GM12878 (cell line): ENCODE data around the gene ZBTB24. TPM values are rescaled to one million over a fixed set of nuclear protein-coding genes. Genes with fewer than 3 reads are reported as not detected.

ENCODE experiments used
- CHD4 ChIP-seq: fragments of 200-600 bp; sonication (generic); IDR thresholded peaks from 2 replicates; pipeline ENCODE4 v1.6.1; 2016; ENCODE audit warnings: mild to moderate bottlenecking
- CREM ChIP-seq: IDR thresholded peaks from 2 replicates; pipeline ENCODE4 v1.6.1; 2014; ENCODE audit warnings: antibody characterized with exemption, low read depth
- GATAD2B ChIP-seq: fragments of 450-650 bp; conservative IDR thresholded peaks from 2 replicates; pipeline ENCODE4 v1.6.1; 2017; ENCODE audit warnings: low read depth, mild to moderate bottlenecking, moderate library complexity
- LARP7 ChIP-seq: fragments of 450-650 bp; IDR thresholded peaks from 2 replicates; pipeline ENCODE4 v1.6.1; 2017; ENCODE audit warnings: mild to moderate bottlenecking
- MYC ChIP-seq: IDR thresholded peaks from 2 replicates; pipeline ENCODE4 v1.6.1; 2011; ENCODE audit warnings: mild to moderate bottlenecking, low read length, moderate library complexity, inconsistent platforms; ENCODE audit not compliant: insufficient read depth, insufficient replicate concordance, insufficient read length, severe bottlenecking
- NRF1 ChIP-seq: conservative IDR thresholded peaks from 2 replicates; pipeline ENCODE4 v1.6.1; 2011; ENCODE audit warnings: mild to moderate bottlenecking, low read depth, low read length, improper control_type of control experiment
- RELA ChIP-seq: fragments of 450-650 bp; IDR thresholded peaks from 2 replicates; pipeline ENCODE4 v1.8.0; 2014; ENCODE audit warnings: borderline replicate concordance; ENCODE audit not compliant: partially characterized antibody
- TARDBP ChIP-seq: IDR thresholded peaks from 2 replicates; pipeline ENCODE4 v1.6.1; 2016; ENCODE audit warnings: borderline replicate concordance
- polyA plus RNA-seq, 11 experiments: library from polyadenylated mRNA; depleted of rRNA in 4 of 11; unstranded in 6 of 11; stranded (reverse) in 5 of 11; fragments of >200 nt; fragmentation: Nextera tagmentation in 4 of 11; fragmentation: Illumina TruSeq in 1 of 11; extraction: Ambion mirVana in 4 of 11; extraction: Trizol in 1 of 11; gene quantifications; 1 replicate in 1 of 11; 2 replicates in 10 of 11; pipeline versions ENCODE4 v1.2.1 to v1.2.3, GENCODE V29; 2011 to 2016; ENCODE audit warnings: inconsistent platforms in 2 of 11, missing spikeins in 2 of 11, low read depth in 1 of 11
- total RNA-seq, 4 experiments: library from RNA; depleted of rRNA in 3 of 4; stranded (reverse); fragments of >200 nt in 3 of 4; fragmentation: Illumina TruSeq in 1 of 4; extraction: Trizol in 1 of 4; gene quantifications; 2 replicates each; pipeline versions ENCODE4 v1.2.1 to v1.2.3, GENCODE V29; 2013 to 2021
- TF ChIP-seq, protein P1 (sequence below): fragments of 450-650 bp; IDR thresholded peaks from 2 replicates; pipeline ENCODE4 v1.6.1; 2017; ENCODE audit warnings: mild to moderate bottlenecking
- TF ChIP-seq, protein P2 (sequence below): fragments of 450-650 bp; IDR thresholded peaks from 2 replicates; pipeline ENCODE4 v1.6.1; 2017; ENCODE audit warnings: borderline replicate concordance

ZBTB24 gene
- total and polyA plus RNA-seq, 10 of the 15 experiments (the other 5 are each of a cell fraction or from before 2014, with no cell fraction given): 2.9 to 17.7 (median 8.5) TPM

DNA sequence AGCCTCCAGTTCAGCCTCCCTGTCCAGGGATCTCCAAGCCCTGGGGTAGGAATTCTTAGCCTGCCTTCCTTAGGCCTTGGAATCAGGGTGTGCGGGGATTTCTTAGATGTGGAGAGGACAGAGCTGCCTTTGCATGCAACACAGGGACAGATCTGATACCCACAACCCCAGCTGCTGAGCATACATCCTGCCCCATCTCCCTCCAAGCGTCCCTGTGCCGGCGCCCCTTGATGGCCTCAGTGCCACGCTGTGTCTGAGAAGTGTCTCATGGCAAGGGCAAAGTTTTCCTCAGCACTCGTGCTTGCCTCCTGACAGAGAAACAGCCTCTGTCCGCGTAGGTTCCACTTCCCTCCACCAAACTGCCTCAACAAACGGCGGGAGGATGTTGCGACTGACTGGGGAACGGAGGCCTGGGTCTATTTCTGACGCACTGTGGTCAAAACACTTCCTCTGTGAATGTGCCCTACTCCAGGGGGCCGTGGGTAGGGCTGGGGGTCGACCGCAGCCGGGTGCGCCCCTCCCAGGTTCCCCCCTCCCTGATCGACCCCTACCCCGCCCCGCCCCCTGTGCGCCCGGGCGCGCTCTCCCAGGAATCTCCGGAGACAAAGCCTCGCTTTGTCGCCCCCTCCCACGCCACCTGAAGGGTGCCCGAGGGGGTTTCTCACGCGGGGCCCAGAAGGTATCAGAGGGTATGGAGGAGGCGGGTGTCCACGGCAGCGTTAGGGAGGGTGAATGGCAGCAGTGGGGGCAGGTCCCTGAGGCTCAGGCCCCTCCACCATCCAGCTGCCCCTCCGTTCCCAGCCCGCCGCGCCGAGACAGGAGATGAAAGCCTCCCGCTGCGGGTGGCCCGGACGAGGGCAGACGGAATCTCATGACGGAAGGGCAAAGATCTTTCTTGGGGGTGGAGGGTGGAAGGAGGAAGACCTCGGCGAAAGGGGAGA, 28.3 kb downstream of the ZBTB24 start (continued):
- no peak for TF ChIP-seq NRF1
- TF ChIP-seq, protein P1, sequence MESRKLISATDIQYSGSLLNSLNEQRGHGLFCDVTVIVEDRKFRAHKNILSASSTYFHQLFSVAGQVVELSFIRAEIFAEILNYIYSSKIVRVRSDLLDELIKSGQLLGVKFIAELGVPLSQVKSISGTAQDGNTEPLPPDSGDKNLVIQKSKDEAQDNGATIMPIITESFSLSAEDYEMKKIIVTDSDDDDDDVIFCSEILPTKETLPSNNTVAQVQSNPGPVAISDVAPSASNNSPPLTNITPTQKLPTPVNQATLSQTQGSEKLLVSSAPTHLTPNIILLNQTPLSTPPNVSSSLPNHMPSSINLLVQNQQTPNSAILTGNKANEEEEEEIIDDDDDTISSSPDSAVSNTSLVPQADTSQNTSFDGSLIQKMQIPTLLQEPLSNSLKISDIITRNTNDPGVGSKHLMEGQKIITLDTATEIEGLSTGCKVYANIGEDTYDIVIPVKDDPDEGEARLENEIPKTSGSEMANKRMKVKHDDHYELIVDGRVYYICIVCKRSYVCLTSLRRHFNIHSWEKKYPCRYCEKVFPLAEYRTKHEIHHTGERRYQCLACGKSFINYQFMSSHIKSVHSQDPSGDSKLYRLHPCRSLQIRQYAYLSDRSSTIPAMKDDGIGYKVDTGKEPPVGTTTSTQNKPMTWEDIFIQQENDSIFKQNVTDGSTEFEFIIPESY: no peak
- TF ChIP-seq TARDBP: no peak
- no peak for TF ChIP-seq CHD4
- peak; percentile 48 for TF ChIP-seq MYC
- TF ChIP-seq CREM: peak; percentile 70
- TF ChIP-seq, protein P2, sequence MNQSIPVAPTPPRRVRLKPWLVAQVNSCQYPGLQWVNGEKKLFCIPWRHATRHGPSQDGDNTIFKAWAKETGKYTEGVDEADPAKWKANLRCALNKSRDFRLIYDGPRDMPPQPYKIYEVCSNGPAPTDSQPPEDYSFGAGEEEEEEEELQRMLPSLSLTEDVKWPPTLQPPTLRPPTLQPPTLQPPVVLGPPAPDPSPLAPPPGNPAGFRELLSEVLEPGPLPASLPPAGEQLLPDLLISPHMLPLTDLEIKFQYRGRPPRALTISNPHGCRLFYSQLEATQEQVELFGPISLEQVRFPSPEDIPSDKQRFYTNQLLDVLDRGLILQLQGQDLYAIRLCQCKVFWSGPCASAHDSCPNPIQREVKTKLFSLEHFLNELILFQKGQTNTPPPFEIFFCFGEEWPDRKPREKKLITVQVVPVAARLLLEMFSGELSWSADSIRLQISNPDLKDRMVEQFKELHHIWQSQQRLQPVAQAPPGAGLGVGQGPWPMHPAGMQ: no peak
- TF ChIP-seq GATAD2B: peak; percentile 48
- peak; percentile 57 for TF ChIP-seq LARP7
- TF ChIP-seq RELA: no peak
